Erythroblast (primary cell): ENCODE results near the gene TIMM10.

Source experiments
- GATA1 ChIP-seq: IDR thresholded peaks from 2 replicates; pipeline ENCODE4 v1.6.1; 2011; ENCODE audit warnings: low read depth, mild to moderate bottlenecking, control low read depth, low read length, moderate library complexity
- POLR2A ChIP-seq: IDR thresholded peaks from 2 replicates; pipeline ENCODE4 v1.6.1; 2011; ENCODE audit warnings: mild to moderate bottlenecking, low read length

GRCh38 chr11:57487920-57488659, 42.5 kb downstream of the TIMM10 start:
- TF ChIP-seq POLR2A (no peak), GATA1 (no peak)
